HEK293 (cell line): Measurements from ENCODE around the gene GSG1L.
"Not testable (repeated sequence)": the region's sequence is repeated elsewhere in the genome, so short reads cannot be mapped to it uniquely, and the experiment has no call there.

ENCODE experiments used
- CTCF ChIA-PET: fragments of 350-600 bp; formaldehyde crosslinking; extraction: SDS; loops from one replicate; lab custom pipeline; 2021; ENCODE audit warnings: antibody characterized with exemption; lab: Yijun Ruan, JAX
- POLR2A ChIA-PET: fragments of 300-600 bp; formaldehyde crosslinking; extraction: SDS; loops from one replicate; lab custom pipeline; 2020; ENCODE audit warnings: antibody characterized with exemption, inconsistent platforms; lab: Yijun Ruan, JAX
- H3K27ac ChIP-seq: fragments of 200-500 bp; sonication (Bioruptor generic); 2 replicates; pipeline ENCODE4 v1.5.1; 2014; ENCODE audit warnings: low read depth, low read length, control low read depth, inconsistent platforms; ENCODE audit errors: extremely low read depth
- H3K36me3 ChIP-seq, 2 experiments: fragments of 200-500 bp in 1 of 2; sonication (Bioruptor generic) in 1 of 2; 1 replicate in 1 of 2; 2 replicates in 1 of 2; pipeline ENCODE4 v1.5.1; 2014 to 2017; ENCODE audit warnings: inconsistent platforms in 2 of 2, low read length in 2 of 2; ENCODE audit not compliant: control insufficient read depth in 2 of 2, insufficient read depth in 1 of 2
- H3K4me1 ChIP-seq: fragments of 200-500 bp; sonication (Bioruptor generic); 2 replicates; pipeline ENCODE4 v1.5.1; 2014; ENCODE audit warnings: mild to moderate bottlenecking, low read length, inconsistent platforms; ENCODE audit not compliant: control insufficient read depth, insufficient read depth
- H3K4me3 ChIP-seq: 2 replicates; pipeline ENCODE4 v1.5.1; 2011; ENCODE audit warnings: low read depth, mild to moderate bottlenecking, control low read depth, low read length, moderate library complexity
- H3K9me3 ChIP-seq: fragments of 200-500 bp; sonication (Bioruptor generic); 2 replicates; pipeline ENCODE4 v1.5.1; 2014; ENCODE audit warnings: low read depth, low read length, inconsistent platforms; ENCODE audit not compliant: control insufficient read depth, insufficient read depth
- EGR2 ChIP-seq: fragments of 450-650 bp; formaldehyde crosslinking; IDR thresholded peaks from 2 replicates; pipeline ENCODE4 v1.5.1; 2016; ENCODE audit warnings: low read depth, missing biosample characterization, missing genetic modification characterization
- FEZF1 ChIP-seq: fragments of 450-650 bp; formaldehyde crosslinking; IDR thresholded peaks from 2 replicates; pipeline ENCODE4 v1.5.1; 2016; ENCODE audit warnings: missing biosample characterization, missing genetic modification characterization
- KLF8 ChIP-seq: fragments of 450-650 bp; formaldehyde crosslinking; IDR thresholded peaks from 2 replicates; pipeline ENCODE4 v1.5.1; 2016; ENCODE audit warnings: missing biosample characterization, missing genetic modification characterization
- RBAK ChIP-seq: fragments of 450-650 bp; formaldehyde crosslinking; IDR thresholded peaks from 2 replicates; pipeline ENCODE4 v1.5.1; 2016; ENCODE audit warnings: missing biosample characterization, missing genetic modification characterization
- REPIN1 ChIP-seq: fragments of 450-650 bp; formaldehyde crosslinking; IDR thresholded peaks from 2 replicates; pipeline ENCODE4 v1.5.1; 2017; ENCODE audit warnings: missing biosample characterization, missing genetic modification characterization, low read depth
- ZFP37 ChIP-seq: fragments of 450-650 bp; formaldehyde crosslinking; IDR thresholded peaks from 2 replicates; pipeline ENCODE4 v1.5.1; 2016; ENCODE audit warnings: missing biosample characterization, missing genetic modification characterization
- ZIC2 ChIP-seq: fragments of 450-650 bp; formaldehyde crosslinking; IDR thresholded peaks from 2 replicates; pipeline ENCODE4 v1.5.1; 2016; ENCODE audit warnings: missing biosample characterization, missing genetic modification characterization
- ZNF114 ChIP-seq: fragments of 450-650 bp; formaldehyde crosslinking; IDR thresholded peaks from 2 replicates; pipeline ENCODE4 v1.5.0; 2017; ENCODE audit warnings: missing biosample characterization, missing genetic modification characterization
- ZNF121 ChIP-seq: fragments of 450-650 bp; formaldehyde crosslinking; IDR thresholded peaks from 2 replicates; pipeline ENCODE4 v1.5.1; 2016; ENCODE audit warnings: missing biosample characterization, missing genetic modification characterization
- ZNF157 ChIP-seq: fragments of 450-650 bp; formaldehyde crosslinking; IDR thresholded peaks from 2 replicates; pipeline ENCODE4 v1.5.1; 2016; ENCODE audit warnings: missing biosample characterization, missing genetic modification characterization
- ZNF2 ChIP-seq: fragments of 450-650 bp; formaldehyde crosslinking; IDR thresholded peaks from 2 replicates; pipeline ENCODE4 v1.5.1; 2016; ENCODE audit warnings: missing biosample characterization, missing genetic modification characterization
- ZNF214 ChIP-seq: fragments of 450-650 bp; formaldehyde crosslinking; IDR thresholded peaks from 2 replicates; pipeline ENCODE4 v1.5.1; 2017; ENCODE audit warnings: missing biosample characterization, mild to moderate bottlenecking, missing genetic modification characterization, borderline replicate concordance
- ZNF221 ChIP-seq: fragments of 450-650 bp; formaldehyde crosslinking; IDR thresholded peaks from 2 replicates; pipeline ENCODE4 v1.5.1; 2017; ENCODE audit warnings: missing biosample characterization, missing genetic modification characterization, borderline replicate concordance
- ZNF274 ChIP-seq, 2 experiments: fragments of 200-500 bp in 1 of 2; fragments of 450-650 bp in 1 of 2; sonication (Bioruptor generic) in 1 of 2; formaldehyde crosslinking in 1 of 2; IDR thresholded peaks; 2 replicates each; pipeline versions ENCODE4 v1.5.1 to v1.6.1; 2014 to 2016; ENCODE audit warnings: borderline replicate concordance in 1 of 2, inconsistent platforms in 1 of 2, low read length in 1 of 2, missing biosample characterization in 1 of 2, missing genetic modification characterization in 1 of 2
- ZNF473 ChIP-seq: fragments of 450-650 bp; formaldehyde crosslinking; IDR thresholded peaks from 2 replicates; pipeline ENCODE4 v1.5.1; 2017; ENCODE audit warnings: missing biosample characterization, missing genetic modification characterization
- ZNF544 ChIP-seq: fragments of 450-650 bp; formaldehyde crosslinking; IDR thresholded peaks from 2 replicates; pipeline ENCODE4 v1.5.0; 2017; ENCODE audit warnings: missing biosample characterization, missing genetic modification characterization
- ZNF623 ChIP-seq: fragments of 450-650 bp; formaldehyde crosslinking; IDR thresholded peaks from 2 replicates; pipeline ENCODE4 v1.5.1; 2016; ENCODE audit warnings: missing biosample characterization, missing genetic modification characterization
- ZNF658 ChIP-seq: fragments of 450-650 bp; formaldehyde crosslinking; IDR thresholded peaks from 2 replicates; pipeline ENCODE4; 2016; ENCODE audit warnings: missing biosample characterization, missing genetic modification characterization
- ZNF792 ChIP-seq: fragments of 450-650 bp; formaldehyde crosslinking; IDR thresholded peaks from 2 replicates; pipeline ENCODE4 v1.5.1; 2016; ENCODE audit warnings: missing biosample characterization, missing genetic modification characterization
- ZNF837 ChIP-seq: fragments of 450-650 bp; formaldehyde crosslinking; IDR thresholded peaks from 2 replicates; pipeline ENCODE4 v1.5.1; 2016; ENCODE audit warnings: missing biosample characterization, missing genetic modification characterization
- TF ChIP-seq, protein P1 (sequence below): sonication (generic); formaldehyde crosslinking; IDR thresholded peaks from 2 replicates; pipeline ENCODE4 v1.8.1; 2022; ENCODE audit warnings: mild to moderate bottlenecking, moderate library complexity, missing genetic modification reagents
- TF ChIP-seq, protein P2 (sequence below): fragments of 450-650 bp; formaldehyde crosslinking; IDR thresholded peaks from 2 replicates; pipeline ENCODE4 v1.5.1; 2017; ENCODE audit warnings: missing biosample characterization, missing genetic modification characterization

The GSG1L gene

DNA sequence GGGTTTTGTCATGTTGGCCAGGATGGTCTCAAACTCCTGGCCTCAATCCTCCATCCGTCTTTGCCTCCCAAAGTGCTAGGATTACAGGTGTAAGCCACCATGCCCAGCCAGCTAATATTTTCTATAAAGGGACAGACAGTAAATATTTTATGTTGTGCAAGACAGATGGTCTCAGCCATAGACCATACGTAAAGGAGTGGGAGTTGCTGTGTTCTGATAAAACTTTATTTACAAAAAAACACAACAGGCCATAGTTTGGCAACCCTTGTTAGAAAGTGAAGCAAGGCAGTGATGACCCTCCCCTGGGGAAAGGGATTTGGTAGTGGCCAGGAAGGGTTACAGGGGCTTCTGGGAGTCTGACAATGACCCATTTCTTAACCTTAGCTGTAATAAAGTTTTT is 119.7 kb downstream of the GSG1L start:
- ChIA-PET POLR2A (no interaction called here), CTCF (no interaction called here)
- TF ChIP-seq, protein P1, sequence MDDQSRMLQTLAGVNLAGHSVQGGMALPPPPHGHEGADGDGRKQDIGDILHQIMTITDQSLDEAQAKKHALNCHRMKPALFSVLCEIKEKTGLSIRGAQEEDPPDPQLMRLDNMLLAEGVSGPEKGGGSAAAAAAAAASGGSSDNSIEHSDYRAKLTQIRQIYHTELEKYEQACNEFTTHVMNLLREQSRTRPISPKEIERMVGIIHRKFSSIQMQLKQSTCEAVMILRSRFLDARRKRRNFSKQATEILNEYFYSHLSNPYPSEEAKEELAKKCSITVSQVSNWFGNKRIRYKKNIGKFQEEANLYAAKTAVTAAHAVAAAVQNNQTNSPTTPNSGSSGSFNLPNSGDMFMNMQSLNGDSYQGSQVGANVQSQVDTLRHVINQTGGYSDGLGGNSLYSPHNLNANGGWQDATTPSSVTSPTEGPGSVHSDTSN (CRISPR knock-in tag) = no peak
- no peak for TF ChIP-seq ZNF214
- no peak for TF ChIP-seq ZNF121
- TF ChIP-seq ZNF473 (tag by site-specific recombination) = no peak
- TF ChIP-seq ZNF114 (tag by site-specific recombination) = no peak
- TF ChIP-seq ZNF623 = no peak
- TF ChIP-seq KLF8 (tag by site-specific recombination) = no peak
- TF ChIP-seq EGR2 (tag by site-specific recombination) = no peak
- H3K36me3 ChIP-seq = no peaks in the 10 kb centered on the region
- H3K4me3 ChIP-seq = no peak overlapping the region
- no peaks in the 10 kb centered on the region for H3K4me1 ChIP-seq
- no peak overlapping the region for H3K27ac ChIP-seq
- no peaks in the 10 kb centered on the region for H3K9me3 ChIP-seq

DNA sequence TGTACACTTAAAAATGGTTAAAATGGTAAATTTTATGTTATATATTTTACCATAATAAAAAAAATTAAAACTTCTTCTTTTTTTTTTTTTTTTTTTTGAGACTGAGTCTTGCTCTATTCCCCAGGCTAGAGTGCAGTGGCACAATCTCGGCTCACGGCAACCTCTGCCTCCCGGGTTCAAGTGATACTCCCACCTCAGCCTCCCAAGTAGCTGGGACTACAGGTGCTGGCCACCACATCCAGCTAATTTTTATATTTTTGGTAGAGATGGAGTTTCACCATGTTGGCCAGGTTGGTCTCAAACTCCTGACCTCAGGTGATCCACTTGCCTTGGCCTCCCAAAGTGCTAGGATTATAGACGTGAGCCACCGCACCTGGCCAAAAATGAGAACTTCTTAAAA is 121.4 kb downstream of the GSG1L start:
- H3K4me3 ChIP-seq, H3K9me3 ChIP-seq, H3K27ac ChIP-seq, CTCF ChIA-PET, POLR2A ChIA-PET, H3K36me3 ChIP-seq, H3K4me1 ChIP-seq: not testable (repeated sequence)

DNA sequence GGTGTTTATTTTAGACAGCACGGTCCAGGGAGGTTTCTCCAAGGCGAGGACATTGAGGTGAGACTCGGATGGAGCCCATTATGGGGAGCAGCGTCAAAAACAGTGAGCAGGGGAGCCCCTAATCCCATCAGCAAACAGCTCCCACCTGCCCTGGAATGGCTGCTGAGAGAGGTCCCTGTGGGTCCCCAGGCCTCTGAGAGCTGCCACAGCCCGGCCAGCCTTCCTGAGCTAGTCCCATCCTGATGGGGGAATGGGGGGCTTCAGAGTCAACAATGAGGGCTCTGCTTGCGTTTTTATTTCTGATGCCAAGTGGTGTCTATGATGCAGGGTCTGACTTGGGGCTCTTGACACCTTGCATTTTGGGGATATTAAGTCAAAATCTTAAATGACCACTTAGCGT is 128.4 kb downstream of the GSG1L start:
- no peak overlapping the region for H3K4me3 ChIP-seq
- ChIA-PET CTCF (no interaction called here), POLR2A (no interaction called here)
- H3K36me3 ChIP-seq = no peaks in the 10 kb centered on the region
- no peaks in the 10 kb centered on the region for H3K4me1 ChIP-seq
- no peak for TF ChIP-seq ZNF2 (tag by site-specific recombination)
- no peak for TF ChIP-seq ZNF837 (tag by site-specific recombination)
- no peak for TF ChIP-seq ZNF221 (tag by site-specific recombination)
- no peaks in the 10 kb centered on the region for H3K9me3 ChIP-seq
- H3K27ac ChIP-seq = no peak overlapping the region

DNA sequence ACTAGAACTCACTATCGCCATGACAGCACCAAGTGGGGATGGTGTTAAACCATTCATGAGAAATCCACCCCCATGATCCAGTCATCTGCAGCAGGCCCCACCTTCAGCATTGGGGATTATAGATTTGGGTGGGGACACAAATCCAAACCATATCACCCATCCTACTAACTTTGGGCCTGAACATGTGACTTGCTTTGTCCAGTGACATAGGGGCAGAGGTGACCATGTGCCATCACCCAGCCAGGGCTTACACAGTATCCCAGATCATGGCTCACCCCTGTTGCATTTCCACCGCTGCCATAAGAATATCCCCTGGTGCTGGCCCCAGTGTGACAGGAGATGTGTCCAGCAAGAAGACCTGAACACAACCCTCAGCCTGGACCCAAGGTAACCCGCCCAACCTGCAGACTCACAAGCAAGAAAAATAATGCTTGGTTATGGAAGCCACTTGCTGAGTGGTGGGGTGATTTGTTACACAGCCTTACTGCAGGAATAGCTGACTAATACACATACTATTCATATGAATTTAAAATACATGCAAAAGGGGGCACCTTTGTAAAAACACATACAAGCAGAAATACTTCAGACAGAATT is 130.9 kb downstream of the GSG1L start:
- no peaks in the 10 kb centered on the region for H3K4me1 ChIP-seq
- no peak for TF ChIP-seq ZNF544
- TF ChIP-seq RBAK = peak; percentile 55; the same call in 1 of the 2 replicates
- H3K4me3 ChIP-seq = no peak overlapping the region
- H3K9me3 ChIP-seq = no peaks in the 10 kb centered on the region
- ChIA-PET POLR2A (no interaction called here), CTCF (no interaction called here)
- no peak overlapping the region for H3K27ac ChIP-seq
- H3K36me3 ChIP-seq = no peaks in the 10 kb centered on the region

DNA sequence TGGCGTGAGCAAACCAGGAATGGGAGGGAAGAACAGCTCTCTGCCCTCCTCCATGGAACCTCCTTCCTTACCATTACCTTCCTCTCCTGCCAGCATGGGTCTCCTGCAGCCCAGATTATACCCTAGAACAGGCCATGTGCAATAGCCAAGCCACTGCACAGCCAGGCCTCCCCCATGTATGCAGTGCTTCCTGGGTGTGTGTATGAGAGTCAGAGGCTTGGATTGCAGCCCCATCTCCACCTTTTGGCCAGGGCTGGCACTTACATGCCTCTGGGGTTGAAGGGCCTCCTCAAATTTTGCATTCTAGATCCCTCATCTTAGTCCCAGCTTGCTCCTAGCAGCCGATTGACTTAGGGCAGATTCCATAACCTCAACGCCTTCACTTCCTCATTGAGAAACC is 133.7 kb downstream of the GSG1L start:
- POLR2A ChIA-PET = no interaction called here
- TF ChIP-seq ZNF658 (tag by site-specific recombination) (no peak), ZFP37 (tag by site-specific recombination) (no peak), ZNF792 (tag by site-specific recombination) (no peak), ZNF274 (IDR thresholded peaks at IDR 0.05; ENCODE audit: low read length) (no peak), ZNF274 (tag by site-specific recombination; IDR thresholded peaks at IDR 0.05; ENCODE audit: borderline replicate concordance) (no peak), ZNF157 (tag by site-specific recombination) (no peak), FEZF1 (no peak), ZIC2 (tag by site-specific recombination) (no peak), REPIN1 (tag by site-specific recombination) (no peak)
- TF ChIP-seq, protein P2, sequence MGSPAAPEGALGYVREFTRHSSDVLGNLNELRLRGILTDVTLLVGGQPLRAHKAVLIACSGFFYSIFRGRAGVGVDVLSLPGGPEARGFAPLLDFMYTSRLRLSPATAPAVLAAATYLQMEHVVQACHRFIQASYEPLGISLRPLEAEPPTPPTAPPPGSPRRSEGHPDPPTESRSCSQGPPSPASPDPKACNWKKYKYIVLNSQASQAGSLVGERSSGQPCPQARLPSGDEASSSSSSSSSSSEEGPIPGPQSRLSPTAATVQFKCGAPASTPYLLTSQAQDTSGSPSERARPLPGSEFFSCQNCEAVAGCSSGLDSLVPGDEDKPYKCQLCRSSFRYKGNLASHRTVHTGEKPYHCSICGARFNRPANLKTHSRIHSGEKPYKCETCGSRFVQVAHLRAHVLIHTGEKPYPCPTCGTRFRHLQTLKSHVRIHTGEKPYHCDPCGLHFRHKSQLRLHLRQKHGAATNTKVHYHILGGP (tag by site-specific recombination) = no peak
- Histone ChIP-seq H3K9me3 (no peaks in the 10 kb centered on the region), H3K27ac (no peak overlapping the region), H3K4me1 (no peaks in the 10 kb centered on the region), H3K4me3 (no peak overlapping the region), H3K36me3 (no peaks in the 10 kb centered on the region)
- CTCF ChIA-PET = interaction anchor here (0.7 kb wide), 1 partner anchor 21 kb away, joined by 3 read pairs; no protein-coding TSS in a partner anchor
